HTR-8/SVneo (cell line): ENCODE measurements around the gene SLC17A7.
"Not testable (repeated sequence)": the region's sequence is repeated elsewhere in the genome, so short reads cannot be mapped to it uniquely, and the experiment has no call there.

Experiments
- DNase-seq: peaks from one replicate; pipeline ENCODE4 v3.0.0; 2011; ENCODE audit warnings: low spot score, mixed read lengths; ENCODE audit not compliant: insufficient read length
- FAIRE-seq: peaks from 2 replicates; lab custom pipeline; 2011; peaks lifted over from hg19 to GRCh38; lab: Jason Lieb, UNC

Gene SLC17A7

GRCh38 chr19:49447485-49448431, 6.4 kb upstream of the SLC17A7 start:
- no peak for FAIRE-seq
- no peak for DNase-seq

GRCh38 chr19:49445997-49446396, 4.7 kb upstream of the SLC17A7 start:
- no peak for FAIRE-seq
- no peak for DNase-seq

- DNase-seq, FAIRE-seq: not testable (repeated sequence)
Measured at GRCh38 chr19:49444100-49444700, 2.9 kb upstream of the SLC17A7 start.

GRCh38 chr19:49443366-49444099, 2.2 kb upstream of the SLC17A7 start:
- DNase-seq (peak; percentile 89), FAIRE-seq (peak; percentile 95)

GRCh38 chr19:49442771-49443365, 1.5 kb upstream of the SLC17A7 start:
- FAIRE-seq = peak; percentile 80
- peak; percentile 85 for DNase-seq

- no peak for FAIRE-seq
- DNase-seq = no peak
Measured at GRCh38 chr19:49442354-49442753, 1.0 kb upstream of the SLC17A7 start.

- FAIRE-seq = no peak
Measured at GRCh38 chr19:49441960-49442350, 628 bp upstream of the SLC17A7 start.

GRCh38 chr19:49440439-49441209, 703 bp downstream of the SLC17A7 start:
- no peak for FAIRE-seq
- DNase-seq = no peak

More at GRCh38 chr19:49441960-49442350, 628 bp upstream of the SLC17A7 start:
- DNase-seq = no peak

GRCh38 chr19:49439836-49440235, 1.5 kb downstream of the SLC17A7 start:
- FAIRE-seq (no peak), DNase-seq (no peak)

GRCh38 chr19:49438261-49438660, 3.1 kb downstream of the SLC17A7 start:
- FAIRE-seq (no peak), DNase-seq (no peak)

- DNase-seq = no peak
Measured at GRCh38 chr19:49437231-49437630, 4.1 kb downstream of the SLC17A7 start.

GRCh38 chr19:49436381-49437017, 4.8 kb downstream of the SLC17A7 start:
- DNase-seq = no peak
- FAIRE-seq = no peak

More at GRCh38 chr19:49437231-49437630, 4.1 kb downstream of the SLC17A7 start:
- no peak for FAIRE-seq

- DNase-seq (no peak), FAIRE-seq (no peak)
Measured at GRCh38 chr19:49435670-49436069, 5.7 kb downstream of the SLC17A7 start.

- no peak for FAIRE-seq
- no peak for DNase-seq
Measured at GRCh38 chr19:49434907-49435583, 6.3 kb downstream of the SLC17A7 start.

GRCh38 chr19:49433240-49433901, 8.0 kb downstream of the SLC17A7 start:
- DNase-seq (no peak), FAIRE-seq (no peak)

- FAIRE-seq (no peak), DNase-seq (no peak)
Measured at GRCh38 chr19:49432141-49433073, 8.9 kb downstream of the SLC17A7 start.

- DNase-seq = no peak
- no peak for FAIRE-seq
Measured at GRCh38 chr19:49431330-49431749, 10.0 kb downstream of the SLC17A7 start.
